Ramos (cell line): ENCODE measurements around the gene DCAKD.
"Not testable (repeated sequence)": the region's sequence is repeated elsewhere in the genome, so short reads cannot be mapped to it uniquely, and the experiment has no call there.

ENCODE experiments used
- in situ Hi-C: fragments of 300-500 bp; cut with MboI; formaldehyde crosslinking; loops from one replicate; pipeline ENCODE4 v1.14.3; 2022; ENCODE audit warnings: low sequenced_read_pairs; ENCODE audit not compliant: unreplicated experiment

The DCAKD gene

DNA sequence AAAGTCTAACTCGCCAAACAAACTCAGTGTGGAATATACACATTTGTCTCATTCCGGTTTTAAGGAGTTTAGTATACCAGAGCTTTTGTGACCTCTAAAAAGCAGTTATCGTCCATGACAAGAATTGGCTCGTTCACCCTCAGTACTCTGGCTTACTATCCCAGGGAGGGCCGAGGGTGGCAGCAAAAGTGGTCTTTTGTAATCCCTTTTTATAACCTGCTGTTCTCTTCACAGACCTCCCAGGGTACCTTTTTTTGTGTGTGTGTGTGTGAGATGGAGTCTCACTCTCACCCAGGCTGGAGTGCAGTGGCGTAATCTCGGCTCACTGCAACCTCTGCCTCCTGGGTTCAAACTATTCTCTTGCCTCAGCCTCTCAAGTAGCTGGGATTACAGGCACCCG lies 18.6 kb upstream of the DCAKD start:
- in situ Hi-C loops, result no loop called here

GRCh38 chr17:45067637-45068036 lies 16.2 kb upstream of the DCAKD start:
- in situ Hi-C loops, result no loop called here

GRCh38 chr17:45063198-45063597 lies 11.8 kb upstream of the DCAKD start:
- in situ Hi-C loops, result no loop called here

DNA sequence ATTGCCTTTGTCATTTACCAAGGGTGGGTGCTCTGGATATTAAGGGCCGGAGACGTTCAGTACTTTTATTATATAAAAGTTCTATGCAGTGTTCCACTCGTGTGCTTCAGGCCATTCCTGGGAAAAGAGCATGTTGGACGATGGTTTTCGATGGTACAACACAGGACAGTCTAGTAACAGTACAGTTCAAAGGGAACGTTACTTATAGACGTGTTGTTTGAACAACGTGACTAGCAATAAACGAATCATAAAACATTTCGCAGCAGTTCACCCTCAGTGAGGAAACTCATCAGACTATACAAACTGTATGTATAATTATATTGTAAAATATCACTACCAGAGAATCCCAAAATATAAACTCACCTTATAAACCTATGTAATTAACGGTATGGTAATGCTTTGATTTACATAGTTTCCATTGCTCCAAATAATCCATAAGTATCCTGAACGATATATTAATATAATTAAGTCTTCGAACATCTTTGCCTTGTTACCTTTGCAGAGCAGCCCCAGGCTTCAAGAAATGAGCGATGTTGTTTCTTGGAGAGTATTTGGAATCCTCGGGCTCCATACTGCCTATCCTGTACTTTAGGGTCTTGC lies 10.3 kb upstream of the DCAKD start:
- in situ Hi-C loops, result no loop called here

GRCh38 chr17:45060797-45061605 lies 9.6 kb upstream of the DCAKD start, which contains the start of gene NMT1:
NMT1 (plus strand) TSS chr17:45061317; CDS start chr17:45061330, 13 bp downstream.
- in situ Hi-C loops, result no loop called here

DNA sequence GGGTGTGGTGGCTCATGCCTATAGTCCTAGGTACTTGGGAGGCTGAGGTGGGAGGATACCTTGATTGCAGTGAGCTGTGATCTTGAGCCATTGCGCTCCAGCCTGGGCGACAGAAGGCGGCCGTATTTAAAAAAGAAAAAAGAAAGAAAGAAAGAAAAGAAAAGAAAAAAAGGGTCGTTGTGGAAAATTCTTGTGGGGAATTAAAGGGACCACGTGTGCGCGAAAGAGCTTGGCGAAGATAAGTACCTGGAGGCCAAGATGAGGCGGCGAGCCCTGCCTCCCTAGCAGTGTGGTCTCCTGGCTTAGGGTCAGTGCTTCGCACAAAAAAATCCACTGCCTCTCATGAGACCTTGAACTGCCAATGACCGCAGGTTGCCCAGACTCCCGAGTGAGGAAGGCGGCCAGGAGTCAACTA lies 9.0 kb upstream of the DCAKD start:
- in situ Hi-C loops, result no loop called here

DNA sequence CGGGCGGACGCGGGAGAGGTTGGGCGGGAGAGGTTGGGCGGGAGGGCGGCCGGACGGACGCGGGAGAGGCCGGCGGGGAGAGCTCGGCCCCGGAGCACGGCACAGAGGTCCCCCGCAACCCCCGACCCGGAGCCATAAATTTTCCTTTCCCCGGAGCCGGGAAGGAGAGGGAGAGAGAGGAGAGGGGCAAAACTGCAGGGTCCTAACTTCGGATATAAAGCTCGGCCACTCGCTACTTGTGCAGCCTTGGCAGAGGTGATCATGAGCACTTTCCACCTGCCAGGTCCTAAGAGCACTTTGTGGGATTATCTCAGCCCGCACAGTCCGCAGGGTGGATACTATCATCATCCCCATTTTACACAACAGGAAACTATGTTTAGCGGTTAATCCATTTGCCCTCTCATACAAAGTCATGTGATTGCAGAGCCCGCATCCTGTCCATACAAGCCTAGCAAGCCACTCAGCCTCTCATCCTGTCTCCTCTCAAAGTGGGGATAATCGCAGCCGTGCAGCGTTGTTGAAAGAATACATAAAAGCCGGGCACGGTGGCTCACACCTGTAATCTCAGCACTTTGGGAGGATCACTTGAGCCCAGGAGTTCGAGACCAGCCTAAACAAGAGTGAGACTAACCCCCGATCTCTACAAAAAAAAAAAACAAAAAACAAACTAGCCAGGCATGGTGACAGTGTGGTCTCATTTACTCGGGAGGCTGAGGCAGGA lies 780 bp upstream of the DCAKD start:
- in situ Hi-C loops, result no loop called here

DNA sequence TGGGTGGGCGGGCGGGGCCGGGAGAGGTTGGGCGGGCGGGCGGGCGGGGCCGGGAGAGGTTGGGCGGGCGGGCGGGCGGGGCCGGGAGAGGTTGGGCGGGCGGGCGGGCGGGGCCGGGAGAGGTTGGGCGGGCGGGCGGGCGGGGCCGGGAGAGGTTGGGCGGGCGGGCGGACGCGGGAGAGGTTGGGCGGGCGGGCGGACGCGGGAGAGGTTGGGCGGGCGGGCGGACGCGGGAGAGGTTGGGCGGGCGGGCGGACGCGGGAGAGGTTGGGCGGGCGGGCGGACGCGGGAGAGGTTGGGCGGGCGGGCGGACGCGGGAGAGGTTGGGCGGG lies 254 bp upstream of the DCAKD start:
- in situ Hi-C loops, result not testable (repeated sequence)

DNA sequence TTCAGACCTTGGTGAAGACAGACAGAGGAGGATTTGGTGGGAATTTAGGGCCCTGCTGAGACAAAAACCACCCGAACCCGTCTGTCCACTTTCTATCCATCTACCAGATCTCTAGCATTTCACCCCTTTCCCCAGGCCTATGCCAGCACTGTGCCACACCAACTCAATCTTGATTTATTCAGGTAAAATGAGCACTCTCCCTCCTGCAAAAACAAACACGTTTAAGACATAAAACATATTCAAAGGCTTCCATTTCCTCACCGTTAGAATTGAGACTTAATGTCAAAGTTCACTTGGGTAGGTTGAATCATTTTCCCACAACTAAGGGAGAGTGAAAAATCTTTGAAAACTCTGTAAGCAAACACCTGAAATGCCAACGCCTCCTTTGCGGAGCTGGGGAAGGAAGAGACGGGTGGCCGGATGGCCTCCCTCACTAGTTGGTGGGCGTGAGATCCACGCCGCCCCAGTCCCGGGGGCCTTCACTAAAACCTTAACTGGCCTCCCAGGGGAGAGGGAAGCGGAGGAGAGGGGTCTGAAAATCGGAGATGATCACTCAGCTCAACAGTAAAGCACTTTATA lies 862 bp downstream of the DCAKD start:
- in situ Hi-C loops, result no loop called here

- in situ Hi-C loops, result no loop called here
These were observed 2.5 kb downstream of the DCAKD start for GRCh38 chr17:45048795-45049563.

GRCh38 chr17:45046537-45047125 lies 4.8 kb downstream of the DCAKD start:
- in situ Hi-C loops, result no loop called here

GRCh38 chr17:45043813-45044540 lies 7.5 kb downstream of the DCAKD start:
- in situ Hi-C loops, result no loop called here

DNA sequence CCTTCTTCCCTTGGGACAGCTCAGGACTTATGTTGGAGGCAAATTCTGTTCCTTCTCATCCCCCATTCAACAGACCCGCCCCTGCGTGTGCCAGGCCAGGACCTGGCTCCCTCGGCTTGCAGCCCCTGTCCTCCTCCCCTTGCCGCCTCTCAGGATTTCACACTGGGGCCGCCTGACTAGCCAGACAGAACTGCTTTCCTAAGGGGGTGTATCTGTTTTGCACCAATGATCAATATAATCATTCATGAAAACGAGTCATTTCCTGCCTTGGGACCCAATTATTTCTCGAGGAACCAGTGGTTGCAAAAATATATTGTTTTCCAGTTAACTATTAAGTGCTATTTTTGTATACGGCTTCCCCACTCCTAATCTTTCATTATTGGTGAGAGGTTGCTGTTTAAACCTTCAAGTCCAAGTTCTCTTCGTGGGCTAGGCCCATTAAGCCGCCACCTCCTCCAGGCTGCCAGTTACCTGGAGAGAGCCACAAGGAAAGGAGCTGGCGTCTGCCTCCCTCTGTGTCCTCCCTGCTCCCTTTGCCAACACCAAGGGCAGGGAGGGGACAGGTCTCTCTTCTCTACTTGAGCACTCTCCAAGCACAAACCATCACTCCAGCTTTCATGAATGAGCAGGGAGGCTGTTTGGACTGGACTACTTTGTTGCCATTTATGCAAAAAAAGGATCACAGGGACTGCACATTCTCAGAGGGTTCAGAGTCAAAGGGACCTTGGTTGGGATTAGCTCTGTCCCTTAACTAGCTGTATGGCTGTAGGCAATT lies 8.9 kb downstream of the DCAKD start:
- in situ Hi-C loops, result no loop called here

- in situ Hi-C loops, result no loop called here
These were observed 11.0 kb downstream of the DCAKD start for GRCh38 chr17:45040459-45040858.

DNA sequence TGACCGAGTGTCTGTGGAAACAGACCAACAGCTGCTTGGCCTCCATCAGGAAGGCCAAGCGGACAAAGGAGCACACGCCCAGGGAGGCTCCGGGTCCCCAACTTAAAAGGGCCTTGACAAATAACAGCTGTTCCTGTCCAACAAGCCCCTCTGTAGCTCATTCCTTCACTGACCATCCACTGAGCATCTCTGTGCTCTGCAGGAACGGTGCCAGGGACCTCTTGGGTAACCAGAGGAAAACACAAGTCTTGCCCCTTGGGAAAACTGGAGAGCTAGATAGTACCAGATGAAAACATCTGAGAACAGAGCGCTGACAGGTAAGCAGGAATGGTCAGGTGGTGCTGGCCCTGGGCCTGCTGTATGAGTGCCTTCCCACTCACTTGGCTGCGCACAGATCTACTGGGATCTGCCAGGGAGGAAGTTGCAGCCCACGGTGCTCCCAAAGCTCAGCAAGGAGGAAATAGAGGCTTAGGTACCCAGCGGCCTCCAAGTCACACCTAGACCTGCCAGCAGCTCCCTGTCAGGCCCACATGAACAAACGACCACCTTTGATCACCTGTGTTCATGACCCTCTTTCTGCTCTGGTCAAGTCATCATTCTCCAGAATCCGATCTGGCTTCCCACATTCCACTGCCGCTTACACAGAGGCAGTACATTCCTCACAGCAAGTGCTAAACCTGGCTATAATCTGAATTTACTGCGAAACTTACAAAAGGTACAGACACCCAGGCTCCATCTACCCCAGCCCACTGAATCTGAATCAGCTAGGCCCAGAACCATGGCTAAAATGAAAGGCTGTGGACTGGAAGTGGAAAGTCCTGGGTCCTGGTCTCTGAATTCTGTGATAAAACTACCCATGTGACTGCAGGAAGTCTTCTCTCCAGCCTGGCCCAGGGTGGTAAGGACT lies 12.5 kb downstream of the DCAKD start:
- in situ Hi-C loops, result no loop called here

GRCh38 chr17:45036691-45037090 lies 14.7 kb downstream of the DCAKD start:
- in situ Hi-C loops, result no loop called here

- in situ Hi-C loops, result no loop called here
These were observed 15.6 kb downstream of the DCAKD start for GRCh38 chr17:45035848-45036247.

- in situ Hi-C loops, result no loop called here
These were observed 16.8 kb downstream of the DCAKD start for GRCh38 chr17:45034599-45034998.
